Stimulated activated CD8-positive, alpha-beta memory T cell treated with anti-CD3 and anti-CD28 coated beads, Interleukin-7, amount 100 ng/mL, for 1 hour (primary cell): ENCODE data around the gene PLCG2.
"Not testable (repeated sequence)": the region's sequence is repeated elsewhere in the genome, so short reads cannot be mapped to it uniquely, and the experiment has no call there.

Experiments used
- DNase-seq, 2 donors: peaks; one replicate each; pipeline ENCODE4 v3.0.0-alpha.2; 2020; ENCODE audit warnings: low read depth in 2 of 2

The PLCG2 gene

DNA sequence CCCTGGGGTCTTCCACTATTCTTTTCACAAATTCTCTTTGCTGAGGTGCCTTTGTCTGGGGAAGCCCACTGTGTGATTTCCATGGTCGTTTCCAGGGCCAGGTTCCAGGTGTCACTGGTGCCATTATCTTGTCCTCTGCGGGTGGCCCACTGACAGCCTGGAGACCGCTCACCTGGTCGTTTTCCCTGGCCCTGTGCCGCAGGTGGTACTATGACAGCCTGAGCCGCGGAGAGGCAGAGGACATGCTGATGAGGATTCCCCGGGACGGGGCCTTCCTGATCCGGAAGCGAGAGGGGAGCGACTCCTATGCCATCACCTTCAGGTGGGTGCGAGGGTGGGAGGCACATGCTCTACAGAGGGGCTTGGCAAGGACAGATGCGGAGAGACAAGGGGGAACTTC is 133.3 kb downstream of the PLCG2 start:
- no peak for DNase-seq

GRCh38 chr16:81913222-81913621 is 134.1 kb downstream of the PLCG2 start:
- no peak for DNase-seq

DNA sequence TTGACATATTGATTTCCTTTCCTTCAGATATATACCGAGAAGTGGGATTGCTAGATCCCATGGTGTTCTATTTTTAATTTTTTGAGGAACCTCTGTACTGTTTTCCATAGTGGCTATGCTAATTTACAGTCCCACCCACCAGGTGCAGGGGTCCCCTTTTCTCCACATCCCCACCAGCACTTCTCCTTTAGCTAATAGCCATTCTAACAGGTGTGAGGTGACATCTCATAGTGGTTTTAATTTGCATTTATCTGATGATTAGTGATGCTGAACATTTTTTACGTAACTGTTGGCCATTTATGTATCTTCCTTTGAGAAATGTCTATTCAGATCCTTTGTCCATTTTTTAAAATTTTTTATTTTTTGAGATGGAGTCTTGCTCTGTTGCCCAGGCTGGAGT is 138.3 kb downstream of the PLCG2 start:
- no peak for DNase-seq

DNA sequence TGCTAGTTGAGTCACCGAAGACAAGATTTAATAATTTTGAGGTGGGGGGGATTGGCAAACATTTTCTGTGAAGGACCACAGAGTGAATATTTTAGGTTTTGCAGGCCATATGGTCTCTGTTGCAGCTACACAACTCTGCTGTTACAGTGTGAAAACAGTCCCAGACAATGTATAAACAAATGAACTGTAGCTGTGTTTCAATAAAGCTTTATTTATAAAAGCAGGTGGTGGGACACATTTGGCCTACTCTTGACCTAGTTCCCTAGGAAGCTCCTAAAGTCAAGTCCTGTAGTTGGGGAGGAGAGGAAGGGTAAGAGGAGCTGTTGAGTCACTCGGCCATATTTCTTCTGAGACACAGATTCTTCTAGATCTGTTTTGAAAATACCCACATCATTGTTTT is 139.8 kb downstream of the PLCG2 start:
- DNase-seq: no peak

DNA sequence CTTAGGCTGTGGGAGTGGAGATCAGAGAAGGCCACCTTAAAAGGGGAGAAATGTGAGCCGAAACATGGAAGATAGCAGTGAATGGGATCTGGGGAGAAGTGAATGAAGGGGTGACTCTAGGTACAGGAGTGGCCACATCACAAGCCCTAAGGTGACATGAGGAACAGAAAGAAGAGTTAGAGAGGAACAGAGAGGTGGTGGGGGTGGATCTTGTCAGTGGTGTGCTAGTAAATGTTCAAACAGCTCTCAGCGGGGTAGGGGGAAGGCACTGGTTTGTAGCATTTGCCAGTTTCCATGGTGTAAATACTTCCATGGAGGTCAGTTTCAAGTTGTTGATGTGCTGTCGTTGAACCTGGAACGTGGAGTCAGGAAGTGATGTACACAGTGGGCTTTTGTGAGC is 141.4 kb downstream of the PLCG2 start:
- DNase-seq: no peak

DNA sequence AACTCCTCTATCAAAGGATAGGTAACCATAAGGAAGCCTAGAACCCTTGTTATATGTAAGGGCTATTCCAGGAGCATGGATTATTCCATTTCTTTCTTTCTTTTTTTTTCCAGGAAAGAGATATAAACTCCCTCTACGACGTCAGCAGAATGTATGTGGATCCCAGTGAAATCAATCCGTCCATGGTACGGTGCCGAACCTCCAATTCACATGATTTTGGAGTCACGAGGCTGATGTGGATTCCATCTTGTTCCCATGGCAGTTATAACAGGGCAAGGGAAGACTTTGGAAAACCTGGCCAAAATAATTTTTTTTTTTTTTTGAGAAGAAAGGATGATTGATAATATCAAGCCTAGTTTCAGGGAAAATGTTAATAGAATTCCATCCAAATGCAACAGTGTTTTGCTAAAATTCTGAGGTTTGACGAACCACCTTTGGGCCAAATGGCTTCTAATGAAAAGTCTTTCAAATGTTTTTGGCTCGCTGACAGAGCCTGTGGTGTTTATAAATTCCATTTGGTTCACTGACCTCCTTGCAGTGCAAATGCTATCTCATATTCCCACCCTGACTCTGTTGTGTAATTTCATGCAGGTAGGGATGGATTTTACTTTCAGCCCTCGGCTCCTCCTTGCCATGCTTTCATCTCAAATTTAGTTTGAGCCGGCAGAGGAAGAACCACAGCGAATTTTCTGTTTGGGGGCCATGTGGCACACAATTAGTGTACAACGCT is 142.2 kb downstream of the PLCG2 start:
- no peak for DNase-seq

GRCh38 chr16:81921843-81922584 is 142.9 kb downstream of the PLCG2 start:
- DNase-seq: no peak

GRCh38 chr16:81923296-81923695 is 144.2 kb downstream of the PLCG2 start:
- no peak for DNase-seq

GRCh38 chr16:81925016-81925415 is 145.9 kb downstream of the PLCG2 start:
- no peak for DNase-seq

DNA sequence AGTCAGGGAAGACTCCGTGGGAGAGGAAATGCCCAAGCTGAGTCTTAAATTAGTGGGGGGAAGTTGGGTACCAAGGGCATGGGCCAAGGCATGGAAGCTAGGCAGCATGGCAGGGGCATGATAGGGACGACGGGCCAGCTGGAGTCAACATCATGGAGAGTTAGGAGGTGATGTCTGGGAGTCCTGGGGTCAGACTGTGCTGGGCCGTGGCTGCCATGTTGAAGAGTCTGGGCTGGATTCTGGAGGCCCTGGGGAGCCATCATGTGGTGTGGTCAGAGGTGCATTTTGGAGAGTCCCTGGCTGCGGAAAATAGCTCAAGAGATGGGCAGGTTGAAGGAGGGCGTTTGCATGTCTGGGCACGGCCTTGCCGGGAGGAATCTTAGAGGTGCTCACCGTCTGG is 146.9 kb downstream of the PLCG2 start:
- no peak for DNase-seq

DNA sequence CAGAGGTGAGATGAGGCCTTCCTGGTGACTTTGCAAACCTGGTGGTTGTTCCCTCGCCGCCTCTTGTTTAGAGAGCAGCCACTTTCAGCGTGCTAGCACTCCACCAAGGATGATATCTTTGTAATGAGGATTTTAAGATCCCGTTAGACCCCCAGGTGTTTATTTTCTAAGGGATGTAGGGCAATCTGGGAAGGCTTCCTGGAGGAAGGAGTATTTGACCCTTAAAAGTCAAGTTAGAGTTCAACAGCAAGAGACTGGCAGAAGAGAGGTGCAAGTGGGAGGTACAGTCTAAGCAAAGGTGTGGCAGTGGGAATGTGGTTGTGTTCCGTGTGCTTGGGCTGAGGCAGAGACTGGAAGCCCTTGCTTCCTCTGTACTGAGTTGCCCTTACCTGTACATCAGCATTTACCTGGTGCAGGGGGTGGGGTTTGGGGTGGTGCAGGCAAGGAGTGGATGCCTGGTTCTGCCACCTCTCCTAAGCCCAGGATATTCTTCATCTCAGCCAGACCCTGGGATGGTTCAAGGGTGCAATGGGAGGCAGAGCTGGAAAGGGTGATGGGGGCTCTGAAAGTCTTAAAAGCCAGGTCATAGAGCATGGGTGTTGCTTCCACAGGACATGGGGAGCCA is 148.6 kb downstream of the PLCG2 start:
- no peak for DNase-seq

DNA sequence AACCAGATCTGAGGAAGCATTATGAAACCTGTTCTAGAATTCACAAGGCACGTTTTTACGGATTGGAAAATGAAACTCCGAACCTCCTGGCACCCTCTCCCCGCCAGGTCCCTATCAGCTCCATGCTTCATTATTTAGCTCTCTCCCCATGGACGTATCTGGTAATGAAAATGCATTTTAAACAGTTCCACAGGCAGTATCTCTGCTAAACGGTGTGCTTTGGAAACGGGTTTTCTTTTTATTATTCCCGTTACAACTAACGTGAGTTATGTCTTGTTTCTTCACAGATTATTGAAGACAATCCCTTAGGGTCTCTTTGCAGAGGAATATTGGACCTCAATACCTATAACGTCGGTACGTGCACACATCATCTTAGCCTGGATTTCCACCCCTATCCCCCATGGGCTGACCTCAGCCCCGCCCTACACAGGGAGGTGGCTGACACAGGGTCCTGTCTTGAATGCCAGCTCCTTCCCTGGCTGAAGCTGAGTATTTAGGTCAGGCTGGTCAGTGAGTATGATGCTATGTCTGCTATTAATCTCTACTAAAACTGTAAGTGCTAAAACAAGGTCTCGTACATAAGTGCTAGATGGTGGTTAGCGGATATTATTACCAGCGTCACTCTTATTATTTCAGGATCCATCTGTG is 149.3 kb downstream of the PLCG2 start:
- DNase-seq: no peak

- no peak for DNase-seq
Measured at GRCh38 chr16:81928975-81929374, 149.9 kb downstream of the PLCG2 start.

DNA sequence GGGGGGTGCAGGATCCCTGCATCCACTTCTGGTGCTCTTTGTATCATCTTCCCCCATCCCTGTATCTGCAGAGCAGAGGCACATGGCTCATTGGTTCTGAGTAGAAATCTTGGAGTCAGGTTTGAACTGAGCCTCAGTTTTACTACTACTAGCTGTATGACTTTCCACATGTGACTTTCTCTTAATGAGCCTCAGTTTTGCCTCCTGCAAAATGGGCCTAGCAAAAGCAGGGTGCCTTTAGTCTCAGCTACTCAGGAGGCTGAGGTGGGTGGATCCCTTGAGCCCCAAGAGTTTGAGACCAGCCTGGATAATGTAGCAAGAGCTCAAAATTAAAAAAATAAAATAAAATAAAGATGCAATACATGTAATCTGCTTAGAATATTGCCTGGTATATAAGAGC is 150.8 kb downstream of the PLCG2 start:
- DNase-seq: no peak

- DNase-seq: no peak
Measured at GRCh38 chr16:81931927-81932326, 152.8 kb downstream of the PLCG2 start.

GRCh38 chr16:81932668-81933067 is 153.6 kb downstream of the PLCG2 start:
- DNase-seq: no peak

- DNase-seq: no peak
Measured at GRCh38 chr16:81933361-81933760, 154.3 kb downstream of the PLCG2 start.

DNA sequence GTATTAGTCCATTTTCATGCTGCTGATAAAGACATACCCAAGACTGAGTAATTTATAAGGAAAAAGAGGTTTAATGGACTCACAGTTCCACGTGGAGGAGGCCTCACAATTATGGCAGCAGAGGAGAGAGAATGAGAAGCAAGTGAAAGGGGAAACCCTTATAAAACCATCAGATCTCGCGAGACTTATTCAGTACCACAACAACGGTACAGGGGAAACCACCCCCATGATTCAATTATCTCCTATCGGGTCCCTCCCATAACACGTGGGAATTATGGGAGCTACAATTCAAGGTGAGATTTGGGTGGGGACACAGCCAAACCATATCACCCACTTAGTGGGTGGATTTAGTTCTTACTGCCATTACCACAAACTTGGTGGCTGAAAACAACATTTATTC is 155.6 kb downstream of the PLCG2 start:
- DNase-seq: not testable (repeated sequence)

DNA sequence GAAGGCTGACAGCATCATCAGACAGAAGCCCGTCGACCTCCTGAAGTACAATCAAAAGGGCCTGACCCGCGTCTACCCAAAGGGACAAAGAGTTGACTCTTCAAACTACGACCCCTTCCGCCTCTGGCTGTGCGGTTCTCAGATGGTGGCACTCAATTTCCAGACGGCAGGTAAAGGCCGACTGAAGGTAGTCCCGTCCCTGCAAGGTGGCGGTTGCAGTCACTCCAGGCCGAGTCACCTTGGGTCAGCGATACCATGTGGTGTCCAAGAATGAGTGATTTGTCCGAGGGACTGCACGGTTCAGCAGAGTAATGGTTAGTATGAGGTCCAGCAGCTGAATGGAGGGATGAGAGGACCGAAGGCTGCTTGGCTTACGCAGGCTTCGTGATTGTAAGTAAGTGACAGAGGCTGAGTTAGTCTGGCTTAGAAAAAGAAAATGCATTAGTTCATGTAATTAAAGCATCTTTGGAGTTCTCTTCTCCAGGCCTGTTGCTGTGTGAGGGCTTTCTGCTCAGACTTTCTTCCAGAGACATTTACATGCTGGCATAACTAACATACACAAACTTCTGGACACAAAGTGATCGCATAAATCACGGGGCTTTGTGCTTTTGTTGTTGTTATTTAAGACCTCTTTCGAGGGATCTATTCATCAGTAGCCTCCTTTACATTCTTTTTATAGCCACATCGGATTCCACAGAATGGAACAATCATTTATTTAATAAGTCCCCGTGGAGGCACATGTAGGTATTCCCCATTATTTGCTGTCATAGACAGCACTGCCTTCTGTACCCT is 157.3 kb downstream of the PLCG2 start:
- DNase-seq: no peak

DNA sequence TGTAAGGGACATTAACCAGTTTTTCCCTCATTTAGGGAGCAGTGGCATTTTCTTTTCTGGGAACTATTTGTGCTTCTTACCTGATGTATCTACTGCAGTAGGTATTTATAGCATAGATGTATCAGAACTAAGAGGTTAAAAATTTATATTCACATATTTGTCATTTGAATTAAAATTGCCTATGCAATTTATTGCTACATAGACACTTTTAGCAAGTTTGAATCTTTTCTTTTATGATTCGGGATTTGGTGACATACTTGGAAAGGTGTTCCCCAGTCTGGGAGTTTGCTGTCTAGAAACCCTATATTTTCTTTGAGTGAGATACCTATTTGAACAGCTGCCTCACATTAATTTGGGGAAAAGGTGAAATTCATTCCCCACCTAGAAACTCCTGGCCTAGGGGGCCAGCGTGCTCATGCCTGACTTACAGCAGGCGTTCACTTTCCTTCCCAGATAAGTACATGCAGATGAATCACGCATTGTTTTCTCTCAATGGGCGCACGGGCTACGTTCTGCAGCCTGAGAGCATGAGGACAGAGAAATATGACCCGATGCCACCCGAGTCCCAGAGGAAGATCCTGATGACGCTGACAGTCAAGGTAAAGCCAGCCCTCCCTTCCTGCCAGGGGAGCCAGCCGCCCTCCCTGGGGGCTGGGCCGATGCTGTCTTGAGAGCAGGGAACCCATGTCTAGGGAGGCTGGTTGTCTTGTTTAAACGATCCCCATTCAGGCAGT is 158.4 kb downstream of the PLCG2 start:
- no peak for DNase-seq
